NCI-H2029 (cell line): ENCODE data around the gene NAT14.

Experiments
- DNase-seq: peaks from one replicate; lab custom pipeline; 2025; lab: John Stamatoyannopoulos, UW

NAT14 gene

DNA sequence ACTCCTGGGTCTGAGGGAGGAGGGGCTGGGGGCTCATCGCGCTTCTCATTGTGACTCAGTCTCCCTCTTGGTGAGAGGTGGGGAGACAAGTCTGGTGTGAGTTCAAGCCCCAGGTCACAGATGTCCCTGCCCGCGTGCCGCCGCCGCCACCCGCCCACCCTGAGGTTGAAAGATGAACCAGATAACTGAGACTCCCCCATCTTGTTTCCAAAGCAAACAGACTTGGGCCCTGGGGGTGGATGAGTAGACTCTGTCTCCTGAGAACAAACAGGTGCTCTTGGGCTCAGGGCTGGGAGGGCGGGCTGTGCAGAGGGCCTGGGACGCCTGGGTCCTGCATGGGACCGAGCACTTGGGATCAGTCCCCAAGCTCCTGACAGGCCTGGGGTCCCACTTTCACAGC is 51.4 kb downstream of the NAT14 start:
- no peak for DNase-seq
